IPS-18a (cell line): ENCODE results near the gene GALNT11.

ENCODE experiments used
- H3K27ac ChIP-seq: one replicate; pipeline ENCODE4 v1.5.1; 2013; ENCODE audit warnings: low read length
- H3K27me3 ChIP-seq: one replicate; pipeline ENCODE4 v1.6.1; 2013; ENCODE audit warnings: mild to moderate bottlenecking, low read length; ENCODE audit not compliant: control insufficient read depth, insufficient read depth
- H3K36me3 ChIP-seq: one replicate; pipeline ENCODE4 v1.6.1; 2013; ENCODE audit warnings: low read depth, low read length; ENCODE audit not compliant: control insufficient read depth
- H3K4me1 ChIP-seq: one replicate; pipeline ENCODE4 v1.6.1; 2013; ENCODE audit warnings: low read depth, low read length; ENCODE audit not compliant: control insufficient read depth
- H3K4me3 ChIP-seq: one replicate; pipeline ENCODE4 v1.5.1; 2013; ENCODE audit warnings: low read length
- H3K9ac ChIP-seq: one replicate; pipeline ENCODE4 v1.6.1; 2013; ENCODE audit warnings: mild to moderate bottlenecking, low read length, moderate library complexity
- H3K9me3 ChIP-seq: one replicate; pipeline ENCODE4 v1.6.1; 2013; ENCODE audit warnings: low read depth, low read length; ENCODE audit not compliant: control insufficient read depth

GALNT11 gene

GRCh38 chr7:152103691-152104090 is 78.2 kb downstream of the GALNT11 start:
- no peaks in the 10 kb centered on the region for H3K4me1 ChIP-seq
- H3K36me3 ChIP-seq = peaks cover 16% of the 10 kb centered on the region
- no peaks in the 10 kb centered on the region for H3K9me3 ChIP-seq
- H3K27ac ChIP-seq = no peak overlapping the region
- no peaks in the 10 kb centered on the region for H3K27me3 ChIP-seq
- no peak overlapping the region for H3K4me3 ChIP-seq
- H3K9ac ChIP-seq = no peak overlapping the region

- Histone ChIP-seq H3K9ac (no peak overlapping the region), H3K4me1 (no peaks in the 10 kb centered on the region), H3K4me3 (no peak overlapping the region), H3K27me3 (no peaks in the 10 kb centered on the region), H3K27ac (no peak overlapping the region), H3K36me3 (peaks cover 16% of the 10 kb centered on the region), H3K9me3 (no peaks in the 10 kb centered on the region)
Observed at GRCh38 chr7:152105205-152105604, 79.7 kb downstream of the GALNT11 start.

- no peak overlapping the region for H3K4me3 ChIP-seq
- no peaks in the 10 kb centered on the region for H3K27me3 ChIP-seq
- no peak overlapping the region for H3K27ac ChIP-seq
- no peaks in the 10 kb centered on the region for H3K4me1 ChIP-seq
- no peaks in the 10 kb centered on the region for H3K9me3 ChIP-seq
- peaks cover 16% of the 10 kb centered on the region for H3K36me3 ChIP-seq
- no peak overlapping the region for H3K9ac ChIP-seq
Observed at GRCh38 chr7:152106990-152107389, 81.5 kb downstream of the GALNT11 start.

- no peaks in the 10 kb centered on the region for H3K9me3 ChIP-seq
- peaks cover 16% of the 10 kb centered on the region for H3K36me3 ChIP-seq
- no peak overlapping the region for H3K9ac ChIP-seq
- H3K4me3 ChIP-seq = no peak overlapping the region
- H3K4me1 ChIP-seq = no peaks in the 10 kb centered on the region
- no peaks in the 10 kb centered on the region for H3K27me3 ChIP-seq
- H3K27ac ChIP-seq = no peak overlapping the region
Observed at GRCh38 chr7:152107945-152108344, 82.5 kb downstream of the GALNT11 start.

GRCh38 chr7:152108359-152108758 is 82.9 kb downstream of the GALNT11 start:
- H3K4me3 ChIP-seq = no peak overlapping the region
- no peak overlapping the region for H3K27ac ChIP-seq
- H3K27me3 ChIP-seq = no peaks in the 10 kb centered on the region
- H3K9ac ChIP-seq = no peak overlapping the region
- H3K36me3 ChIP-seq = peaks cover 12% of the 10 kb centered on the region
- no peaks in the 10 kb centered on the region for H3K9me3 ChIP-seq
- H3K4me1 ChIP-seq = no peaks in the 10 kb centered on the region

- Histone ChIP-seq H3K36me3 (peaks cover 11% of the 10 kb centered on the region), H3K9ac (no peak overlapping the region), H3K27me3 (no peaks in the 10 kb centered on the region), H3K4me1 (no peaks in the 10 kb centered on the region), H3K9me3 (no peaks in the 10 kb centered on the region), H3K4me3 (no peak overlapping the region), H3K27ac (no peak overlapping the region)
Observed at GRCh38 chr7:152112829-152113228, 87.4 kb downstream of the GALNT11 start.

- Histone ChIP-seq H3K9me3 (no peaks in the 10 kb centered on the region), H3K4me3 (no peak overlapping the region), H3K36me3 (peaks cover 29% of the 10 kb centered on the region), H3K27me3 (no peaks in the 10 kb centered on the region), H3K4me1 (no peaks in the 10 kb centered on the region), H3K9ac (no peak overlapping the region), H3K27ac (no peak overlapping the region)
Observed at GRCh38 chr7:152115021-152115718, 89.7 kb downstream of the GALNT11 start.

GRCh38 chr7:152117356-152117755 is 91.9 kb downstream of the GALNT11 start:
- Histone ChIP-seq H3K27me3 (no peaks in the 10 kb centered on the region), H3K4me3 (no peak overlapping the region), H3K9me3 (no peaks in the 10 kb centered on the region), H3K36me3 (peaks cover 45% of the 10 kb centered on the region), H3K9ac (no peak overlapping the region), H3K27ac (no peak overlapping the region), H3K4me1 (no peaks in the 10 kb centered on the region)

GRCh38 chr7:152120210-152120609 is 94.7 kb downstream of the GALNT11 start:
- Histone ChIP-seq H3K36me3 (peaks cover 59% of the 10 kb centered on the region), H3K9ac (no peak overlapping the region), H3K9me3 (no peaks in the 10 kb centered on the region), H3K27me3 (no peaks in the 10 kb centered on the region), H3K27ac (no peak overlapping the region), H3K4me1 (no peaks in the 10 kb centered on the region), H3K4me3 (no peak overlapping the region)

GRCh38 chr7:152120776-152121175 is 95.3 kb downstream of the GALNT11 start:
- Histone ChIP-seq H3K27me3 (no peaks in the 10 kb centered on the region), H3K27ac (no peak overlapping the region), H3K9ac (no peak overlapping the region), H3K4me3 (no peak overlapping the region), H3K36me3 (peaks cover 59% of the 10 kb centered on the region), H3K9me3 (no peaks in the 10 kb centered on the region), H3K4me1 (no peaks in the 10 kb centered on the region)

GRCh38 chr7:152121432-152121831 is 96.0 kb downstream of the GALNT11 start:
- no peak overlapping the region for H3K27ac ChIP-seq
- H3K36me3 ChIP-seq = peaks cover 59% of the 10 kb centered on the region
- H3K9me3 ChIP-seq = no peaks in the 10 kb centered on the region
- no peaks in the 10 kb centered on the region for H3K4me1 ChIP-seq
- no peak overlapping the region for H3K9ac ChIP-seq
- no peak overlapping the region for H3K4me3 ChIP-seq
- no peaks in the 10 kb centered on the region for H3K27me3 ChIP-seq

- Histone ChIP-seq H3K4me3 (no peak overlapping the region), H3K27me3 (no peaks in the 10 kb centered on the region), H3K4me1 (no peaks in the 10 kb centered on the region), H3K27ac (no peak overlapping the region), H3K9me3 (no peaks in the 10 kb centered on the region), H3K9ac (no peak overlapping the region), H3K36me3 (peaks cover 53% of the 10 kb centered on the region)
Observed at GRCh38 chr7:152122540-152122939, 97.1 kb downstream of the GALNT11 start.
